Nephron (organoid): ENCODE measurements around the gene SARS2.

Experiments
- H3K27ac Mint-ChIP-seq, 3 experiments: 2 replicates each; pipeline ENCODE4 v1.8.0; 2020; ENCODE audit warnings: mixed read lengths in 3 of 3, mild to moderate bottlenecking in 2 of 3, moderate library complexity in 1 of 3
- H3K27me3 Mint-ChIP-seq: 2 replicates; pipeline ENCODE4 v1.8.0; 2021; ENCODE audit warnings: low read depth, mild to moderate bottlenecking, moderate library complexity, mixed read lengths
- H3K36me3 Mint-ChIP-seq: 2 replicates; pipeline ENCODE4 v1.8.0; 2020; ENCODE audit warnings: low read depth, mixed read lengths
- H3K4me1 Mint-ChIP-seq: 2 replicates; pipeline ENCODE4 v1.8.0; 2020; ENCODE audit warnings: mixed read lengths
- H3K4me3 Mint-ChIP-seq, 3 experiments: 2 replicates each; pipeline ENCODE4 v1.8.0; 2020; ENCODE audit warnings: mild to moderate bottlenecking in 3 of 3, mixed read lengths in 3 of 3, moderate library complexity in 2 of 3
- H3K9me3 Mint-ChIP-seq: 2 replicates; pipeline ENCODE4 v1.8.0; 2020; ENCODE audit warnings: mixed read lengths
- TF ChIP-seq, protein P1 (sequence below), 3 experiments: fragments of 200-600 bp; sonication (generic); IDR thresholded peaks; one replicate each; pipeline ENCODE4 v1.5.0; 2021; ENCODE audit warnings: antibody characterized with exemption in 3 of 3; ENCODE audit not compliant: unreplicated experiment in 3 of 3

Gene SARS2

DNA sequence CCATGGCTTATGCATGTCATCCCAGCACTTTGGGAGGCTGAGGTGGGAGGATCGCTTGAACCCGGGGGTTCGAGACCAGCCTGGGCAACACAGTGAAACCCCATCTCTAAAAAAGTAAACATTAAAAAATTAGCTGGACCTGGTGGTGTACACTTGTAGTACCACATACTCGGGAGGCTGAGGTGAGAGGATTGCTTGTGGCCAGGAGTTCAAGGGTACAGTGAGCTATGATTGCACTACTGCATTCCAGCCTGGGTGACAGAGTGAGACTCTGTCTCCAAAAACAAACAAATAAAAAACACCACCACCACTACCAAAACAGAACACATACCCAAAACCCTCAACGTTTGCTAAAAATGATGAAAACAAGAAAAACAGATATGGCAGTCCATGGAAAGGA is 29.1 kb upstream of the SARS2 start:
- peaks cover 25% of the 10 kb centered on the region for H3K36me3 Mint-ChIP-seq
- H3K9me3 Mint-ChIP-seq, result no peaks in the 10 kb centered on the region
- H3K4me3 Mint-ChIP-seq, result no peak overlapping the region
- H3K4me1 Mint-ChIP-seq, result peaks cover 6% of the 10 kb centered on the region
- H3K27ac Mint-ChIP-seq, result no peak overlapping the region
- TF ChIP-seq, protein P1, sequence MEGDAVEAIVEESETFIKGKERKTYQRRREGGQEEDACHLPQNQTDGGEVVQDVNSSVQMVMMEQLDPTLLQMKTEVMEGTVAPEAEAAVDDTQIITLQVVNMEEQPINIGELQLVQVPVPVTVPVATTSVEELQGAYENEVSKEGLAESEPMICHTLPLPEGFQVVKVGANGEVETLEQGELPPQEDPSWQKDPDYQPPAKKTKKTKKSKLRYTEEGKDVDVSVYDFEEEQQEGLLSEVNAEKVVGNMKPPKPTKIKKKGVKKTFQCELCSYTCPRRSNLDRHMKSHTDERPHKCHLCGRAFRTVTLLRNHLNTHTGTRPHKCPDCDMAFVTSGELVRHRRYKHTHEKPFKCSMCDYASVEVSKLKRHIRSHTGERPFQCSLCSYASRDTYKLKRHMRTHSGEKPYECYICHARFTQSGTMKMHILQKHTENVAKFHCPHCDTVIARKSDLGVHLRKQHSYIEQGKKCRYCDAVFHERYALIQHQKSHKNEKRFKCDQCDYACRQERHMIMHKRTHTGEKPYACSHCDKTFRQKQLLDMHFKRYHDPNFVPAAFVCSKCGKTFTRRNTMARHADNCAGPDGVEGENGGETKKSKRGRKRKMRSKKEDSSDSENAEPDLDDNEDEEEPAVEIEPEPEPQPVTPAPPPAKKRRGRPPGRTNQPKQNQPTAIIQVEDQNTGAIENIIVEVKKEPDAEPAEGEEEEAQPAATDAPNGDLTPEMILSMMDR (IDR thresholded peaks at IDR 0.05; ENCODE audit: unreplicated experiment in 3 of 3), result no peak
- H3K27me3 Mint-ChIP-seq, result no peaks in the 10 kb centered on the region

DNA sequence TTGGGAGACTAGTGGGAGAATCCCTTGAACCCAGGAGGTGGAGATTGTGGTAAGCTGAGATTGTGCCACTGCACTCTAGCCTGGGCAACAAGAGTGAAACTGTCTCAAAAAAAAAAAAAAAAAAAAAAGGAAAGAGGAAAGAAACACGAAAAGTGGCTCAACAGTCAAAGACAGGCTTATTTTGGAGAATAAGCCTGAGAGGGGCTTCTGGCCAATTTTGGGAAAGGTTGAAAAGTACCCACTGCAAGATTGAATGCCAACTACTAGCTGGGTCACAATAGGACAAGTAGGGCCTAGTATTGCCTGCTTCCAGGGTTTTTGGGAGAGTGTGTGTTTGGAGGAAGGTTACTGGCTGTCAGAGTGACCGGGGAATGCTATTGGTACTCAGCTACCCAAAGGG is 27.7 kb upstream of the SARS2 start:
- peaks cover 26% of the 10 kb centered on the region for H3K36me3 Mint-ChIP-seq
- H3K27ac Mint-ChIP-seq, result no peak overlapping the region
- H3K4me1 Mint-ChIP-seq, result peaks cover 6% of the 10 kb centered on the region
- peaks cover 3% of the 10 kb centered on the region for H3K27me3 Mint-ChIP-seq
- H3K9me3 Mint-ChIP-seq, result no peaks in the 10 kb centered on the region
- TF ChIP-seq, protein P1 (IDR thresholded peaks at IDR 0.05; ENCODE audit: unreplicated experiment in 3 of 3), result no peak
- no peak overlapping the region for H3K4me3 Mint-ChIP-seq

- Mint-ChIP-seq H3K27me3 (peaks cover 3% of the 10 kb centered on the region), H3K9me3 (no peaks in the 10 kb centered on the region), H3K36me3 (peaks cover 27% of the 10 kb centered on the region), H3K4me1 (peaks cover 7% of the 10 kb centered on the region), H3K4me3 (no peak overlapping the region), H3K27ac (no peak overlapping the region)
- TF ChIP-seq, protein P1 (IDR thresholded peaks at IDR 0.05; ENCODE audit: unreplicated experiment in 3 of 3), result no peak
Observed at GRCh38 chr19:38956264-38956663, 25.7 kb upstream of the SARS2 start.

DNA sequence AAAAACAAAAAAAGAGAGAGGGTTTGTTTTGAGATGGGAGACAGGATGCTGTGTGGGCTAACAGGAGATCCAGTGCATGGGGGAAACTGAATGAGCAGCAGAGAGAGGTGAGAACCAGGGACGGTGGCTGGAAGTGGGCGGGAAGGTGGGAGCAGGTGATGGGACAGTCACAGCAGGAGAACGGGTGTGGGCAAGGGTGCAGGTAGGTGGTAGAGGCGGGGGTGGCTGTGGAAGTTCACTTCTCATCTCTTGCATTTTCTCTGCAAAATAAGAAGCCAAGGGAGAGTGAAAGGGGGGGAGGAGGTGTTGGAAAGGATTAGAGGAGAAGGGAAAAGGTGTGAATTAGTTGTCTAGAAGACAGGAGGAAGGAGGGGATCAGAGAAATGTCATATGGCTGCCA is 23.1 kb upstream of the SARS2 start:
- no peaks in the 10 kb centered on the region for H3K9me3 Mint-ChIP-seq
- H3K27ac Mint-ChIP-seq, result peak overlapping the region; percentile 72 to 96 (median 89)
- no peak overlapping the region for H3K4me3 Mint-ChIP-seq
- peaks cover 11% of the 10 kb centered on the region for H3K4me1 Mint-ChIP-seq
- peaks cover 3% of the 10 kb centered on the region for H3K27me3 Mint-ChIP-seq
- TF ChIP-seq, protein P1 (IDR thresholded peaks at IDR 0.05; ENCODE audit: unreplicated experiment in 3 of 3), result no peak
- H3K36me3 Mint-ChIP-seq, result peaks cover 37% of the 10 kb centered on the region

- peak overlapping the region; percentile 72 to 96 (median 89) for H3K27ac Mint-ChIP-seq
- no peaks in the 10 kb centered on the region for H3K9me3 Mint-ChIP-seq
Observed at GRCh38 chr19:38952395-38953165, 22.0 kb upstream of the SARS2 start.

More at GRCh38 chr19:38952395-38953165, 22.0 kb upstream of the SARS2 start:
- H3K4me3 Mint-ChIP-seq, result peak overlapping the region; percentile 3 to 64 (median 54)
- H3K4me1 Mint-ChIP-seq, result peaks cover 11% of the 10 kb centered on the region
- TF ChIP-seq, protein P1 (IDR thresholded peaks at IDR 0.05; ENCODE audit: unreplicated experiment in 3 of 3), result peak; percentile 40 to 59 (median 43)
- H3K27me3 Mint-ChIP-seq, result peaks cover 3% of the 10 kb centered on the region
- peaks cover 38% of the 10 kb centered on the region for H3K36me3 Mint-ChIP-seq
